Inflammatory macrophage treated with lipopolysaccharide for 1 hour (primary cell): Measurements from ENCODE around the gene ZBTB14.

Experiments
- DNase-seq, 2 donors: peaks; one replicate each; pipeline ENCODE4 v3.0.0-alpha.2; 2020 to 2022

The ZBTB14 gene, protein sequence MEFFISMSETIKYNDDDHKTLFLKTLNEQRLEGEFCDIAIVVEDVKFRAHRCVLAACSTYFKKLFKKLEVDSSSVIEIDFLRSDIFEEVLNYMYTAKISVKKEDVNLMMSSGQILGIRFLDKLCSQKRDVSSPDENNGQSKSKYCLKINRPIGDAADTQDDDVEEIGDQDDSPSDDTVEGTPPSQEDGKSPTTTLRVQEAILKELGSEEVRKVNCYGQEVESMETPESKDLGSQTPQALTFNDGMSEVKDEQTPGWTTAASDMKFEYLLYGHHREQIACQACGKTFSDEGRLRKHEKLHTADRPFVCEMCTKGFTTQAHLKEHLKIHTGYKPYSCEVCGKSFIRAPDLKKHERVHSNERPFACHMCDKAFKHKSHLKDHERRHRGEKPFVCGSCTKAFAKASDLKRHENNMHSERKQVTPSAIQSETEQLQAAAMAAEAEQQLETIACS

DNA sequence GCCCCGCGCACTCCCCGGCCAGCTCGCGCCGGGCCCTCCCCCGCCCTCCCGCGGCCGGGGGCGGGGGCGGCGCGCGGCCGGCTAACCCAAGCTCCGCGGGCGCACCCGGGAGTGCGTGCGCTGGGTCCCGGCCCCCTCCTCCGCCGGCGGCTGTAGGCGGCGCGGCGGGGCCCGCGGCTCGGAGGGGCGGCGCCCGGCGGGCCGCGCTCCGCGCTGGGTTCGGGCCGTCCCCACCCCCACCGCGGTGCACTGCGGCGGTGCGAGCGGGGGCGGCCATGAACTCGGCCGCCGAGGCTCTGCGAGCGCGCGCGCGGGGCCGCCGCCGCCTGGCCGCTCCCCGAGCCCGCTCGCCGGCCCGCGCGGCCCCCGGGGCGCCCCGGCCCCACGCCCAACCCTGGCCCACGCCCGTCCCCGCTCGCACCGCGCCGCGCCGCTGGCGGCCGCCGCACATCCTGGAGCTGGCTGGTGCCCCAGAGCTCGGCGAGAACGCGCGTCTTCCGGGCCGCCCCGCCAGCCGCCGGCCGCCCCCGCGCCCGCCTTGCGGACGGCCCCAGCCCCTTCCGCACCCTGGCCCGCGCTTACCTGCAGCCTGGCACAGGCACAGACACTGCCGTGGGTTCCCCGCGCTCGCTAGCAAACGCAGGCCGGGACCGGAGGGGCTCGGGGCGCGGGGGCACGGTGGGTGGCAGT is at the start of gene ZBTB14:
Gene ZBTB14 (minus strand): TSS at position 496 of the 690 bp plus-strand sequence. CDS start 2,480 bp downstream, outside the sequence.
- peak; percentile 50 to 60 for DNase-seq

DNA sequence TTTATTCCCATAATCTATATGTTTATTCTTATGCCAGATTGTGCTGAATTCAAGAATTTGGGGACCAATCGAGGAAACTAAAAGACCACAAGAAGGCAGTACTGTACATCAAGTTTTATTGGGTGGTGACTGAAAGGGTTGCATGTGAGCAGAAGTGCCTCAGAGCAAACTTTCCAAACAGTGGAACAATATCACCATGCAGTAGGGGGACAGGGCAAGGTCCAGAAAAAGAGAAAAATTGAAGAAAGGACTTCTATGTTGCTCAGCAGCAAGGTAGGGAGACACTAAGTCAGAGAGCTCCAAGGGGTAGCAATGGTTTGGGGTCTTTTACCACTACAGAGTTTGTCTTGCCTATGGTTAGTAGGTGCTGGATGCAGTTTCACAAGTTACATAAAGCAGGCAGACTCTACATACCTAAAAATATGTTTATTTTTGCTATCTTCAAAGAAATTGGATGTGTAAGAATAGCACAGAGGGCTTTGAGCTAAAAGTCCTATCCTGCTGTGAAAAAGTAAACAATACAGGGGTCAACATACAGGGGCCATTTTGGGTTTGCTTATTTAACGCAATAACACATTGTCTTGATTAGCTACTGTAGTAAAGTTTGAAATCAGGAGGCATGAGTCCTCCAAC is 43.8 kb upstream of the ZBTB14 start:
- no peak for DNase-seq

DNA sequence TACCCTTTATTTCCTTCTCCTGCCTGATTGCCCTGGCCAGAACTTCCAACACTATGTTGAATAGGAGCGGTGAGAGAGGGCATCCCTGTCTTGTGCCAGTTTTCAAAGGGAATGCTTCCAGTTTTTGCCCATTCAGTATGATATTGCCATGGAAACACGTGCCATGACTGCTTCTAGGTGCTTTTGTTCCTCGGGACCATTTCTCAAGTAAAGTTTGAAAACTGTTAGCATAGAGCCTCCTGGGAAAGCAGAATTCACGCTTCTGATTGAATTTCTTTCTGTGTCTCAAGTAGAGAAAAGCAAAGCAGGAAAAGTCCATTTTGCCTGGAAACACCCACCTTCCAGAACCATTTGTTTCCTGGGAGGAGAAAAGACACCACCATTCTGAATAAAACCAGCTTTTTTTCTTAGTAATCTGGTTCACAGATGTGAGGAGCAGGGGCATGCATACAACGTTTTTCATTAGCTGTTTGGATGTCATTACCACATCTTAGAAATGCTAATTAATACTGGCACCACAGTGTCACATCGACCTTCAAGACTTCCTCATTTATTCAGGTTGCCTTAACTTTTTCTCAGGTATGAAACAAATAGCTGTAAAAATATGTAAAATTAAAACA is 39.0 kb upstream of the ZBTB14 start:
- no peak for DNase-seq

DNA sequence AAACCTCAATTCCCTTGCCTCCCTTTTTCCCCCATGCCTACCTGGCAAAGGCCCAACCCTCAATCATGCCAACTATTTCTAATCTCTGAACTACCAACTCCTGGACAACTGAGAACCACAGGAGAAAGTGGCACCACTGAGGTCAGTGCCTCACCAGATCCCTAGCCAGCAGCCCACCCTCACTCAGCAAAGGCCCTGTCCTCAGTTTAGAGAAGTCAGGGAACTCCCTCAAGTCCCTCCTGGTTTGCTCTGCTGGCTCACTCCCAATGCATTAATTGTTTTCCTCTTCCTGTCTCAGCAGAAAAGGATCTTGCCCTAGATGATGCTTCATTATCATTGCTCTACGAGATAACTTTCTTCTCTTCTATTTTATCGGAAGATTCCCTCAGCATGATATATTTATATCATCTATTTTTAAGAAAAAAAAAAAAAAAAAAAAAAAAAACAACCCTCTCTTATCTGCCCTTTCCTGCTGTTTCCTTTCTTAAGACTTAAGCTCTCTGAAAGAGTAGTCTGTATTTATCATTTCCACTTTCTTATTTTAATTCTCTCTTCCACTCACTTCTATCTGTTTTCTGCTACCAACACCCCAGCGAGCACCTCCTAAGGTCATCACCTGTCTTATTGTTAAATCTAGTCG is 22.7 kb upstream of the ZBTB14 start:
- no peak for DNase-seq

DNA sequence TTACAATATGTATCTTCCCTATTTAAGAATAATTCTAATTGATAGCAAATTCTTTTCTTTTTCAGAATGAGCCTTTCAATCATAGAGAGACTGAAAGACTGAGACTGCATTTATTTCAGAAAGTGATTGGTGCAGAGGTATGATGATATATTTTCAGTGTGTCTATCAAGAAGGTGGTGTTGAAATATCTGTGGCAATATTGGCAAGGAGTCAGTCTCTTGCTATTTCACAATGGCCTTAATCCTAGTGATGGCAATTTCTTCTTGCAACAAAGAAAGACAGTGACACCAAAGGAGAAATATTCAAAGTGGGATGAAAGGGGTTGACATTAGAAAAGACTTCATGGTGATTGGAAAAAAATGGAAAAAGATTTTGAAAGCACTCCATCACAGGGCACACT is 21.7 kb upstream of the ZBTB14 start:
- DNase-seq = peak; percentile 49 to 63

DNA sequence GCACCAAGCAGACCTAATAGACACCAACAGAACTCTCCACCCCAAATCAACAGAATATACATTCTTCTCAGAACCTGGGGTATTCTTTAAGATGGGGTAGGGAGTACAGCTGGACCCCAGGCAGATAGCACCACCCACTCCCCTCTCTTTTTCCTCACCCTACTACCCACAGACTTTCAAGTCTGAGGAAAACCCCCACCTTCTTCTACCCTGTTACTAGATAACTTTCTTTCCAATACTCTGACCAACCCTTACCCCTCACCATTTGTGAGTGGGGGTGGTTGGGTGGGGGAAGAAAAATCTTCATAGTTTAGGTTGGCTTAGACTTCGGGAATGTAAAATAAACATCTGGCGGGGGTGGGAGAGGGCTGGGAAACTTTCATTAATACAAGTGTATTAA is 20.3 kb upstream of the ZBTB14 start:
- no peak for DNase-seq

DNA sequence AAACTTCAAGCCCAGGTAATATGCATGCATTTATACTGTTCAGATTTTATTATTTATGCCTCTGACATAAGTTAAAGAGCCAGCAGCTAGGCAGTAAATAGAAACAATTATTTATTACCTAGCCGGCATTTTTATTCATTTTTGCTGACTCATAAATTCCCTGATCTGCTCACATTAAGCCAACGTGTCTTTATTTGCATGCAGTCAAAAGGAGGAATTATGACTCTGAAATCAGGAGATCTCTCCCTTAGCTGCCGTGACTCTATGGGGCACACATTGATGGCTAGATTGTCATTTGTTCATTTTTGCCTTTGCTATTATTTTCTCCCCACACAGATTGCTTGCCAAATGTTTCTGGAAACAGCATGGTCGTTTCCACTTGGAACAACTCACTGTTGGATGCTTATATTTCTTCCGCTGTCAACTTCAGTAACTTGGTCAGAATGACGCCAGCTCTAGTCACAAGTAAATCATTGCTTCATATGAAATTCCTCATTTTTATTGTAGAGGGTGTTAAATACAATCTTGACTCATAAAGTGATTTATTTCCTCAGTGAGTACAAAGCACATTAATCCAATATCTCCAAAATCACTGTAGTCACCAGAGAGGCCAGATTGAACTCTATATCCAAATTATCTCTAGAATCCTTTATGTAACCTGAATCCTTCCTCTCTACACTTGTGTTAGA is 15.9 kb upstream of the ZBTB14 start:
- DNase-seq = peak; percentile 51 to 73

DNA sequence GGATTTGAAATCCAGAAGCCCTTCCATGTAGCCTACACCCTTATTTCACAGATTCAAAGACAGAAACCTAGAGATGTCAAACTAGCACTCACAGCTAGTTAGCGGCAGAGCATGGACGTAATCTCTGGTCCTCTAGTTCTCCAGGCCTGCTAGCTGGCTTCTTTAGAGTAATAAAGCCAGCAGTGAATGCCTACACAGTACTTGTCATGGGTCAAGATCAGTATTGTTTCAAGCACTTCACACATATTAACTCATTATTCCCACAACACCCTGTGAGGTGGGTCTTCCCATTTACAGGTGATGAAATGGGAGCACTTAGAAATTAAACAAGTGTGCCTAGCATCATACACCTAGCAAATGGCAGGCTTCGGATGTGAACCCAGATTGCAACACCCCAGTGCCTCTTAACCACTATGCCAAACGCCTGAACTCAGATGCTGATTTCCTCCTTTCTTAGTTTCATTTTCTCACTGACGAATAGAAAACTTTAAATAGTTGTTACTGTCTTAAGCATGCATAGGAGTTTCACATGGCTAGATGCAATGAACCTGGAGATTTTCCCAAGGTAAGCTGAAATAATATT is 14.5 kb upstream of the ZBTB14 start:
- peak; percentile 52 to 54 for DNase-seq

DNA sequence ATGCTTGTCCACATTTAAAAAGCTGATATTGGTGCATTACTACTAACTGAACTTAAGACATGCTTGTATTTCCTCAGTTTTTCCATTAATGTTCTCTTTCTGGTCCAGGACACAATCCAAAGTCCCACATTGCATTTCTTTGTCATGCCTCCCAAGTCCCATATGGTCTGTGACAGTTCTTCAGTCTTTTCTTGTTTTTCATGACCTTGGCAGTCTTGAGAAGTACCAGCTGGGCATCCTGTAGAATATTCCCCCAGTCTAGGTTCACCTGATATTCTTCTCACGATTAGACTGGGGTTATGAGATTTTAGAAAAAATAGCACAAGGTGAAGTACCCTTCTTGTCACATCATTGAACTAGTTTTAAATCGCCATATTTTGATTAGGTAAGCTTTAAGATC is 10.3 kb upstream of the ZBTB14 start:
- no peak for DNase-seq

DNA sequence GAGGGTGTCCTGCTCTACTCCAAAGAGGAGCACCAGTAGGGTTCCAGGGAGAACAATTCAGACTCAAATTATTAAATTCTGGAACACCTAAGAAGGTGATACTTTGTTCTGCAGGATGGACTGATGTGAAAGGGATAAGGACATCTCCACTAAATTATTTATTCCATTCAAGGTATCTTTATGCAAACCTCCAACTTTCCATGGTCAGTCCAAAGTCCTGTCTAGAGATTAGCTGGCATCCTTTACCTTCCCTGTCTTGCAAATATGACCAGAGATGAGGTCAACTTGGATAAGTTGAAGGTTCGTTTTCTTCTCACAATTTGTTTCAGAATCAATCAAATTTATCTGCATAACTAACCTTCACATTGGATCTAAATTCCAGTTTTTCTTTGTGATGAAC is 8.7 kb upstream of the ZBTB14 start:
- DNase-seq = no peak

DNA sequence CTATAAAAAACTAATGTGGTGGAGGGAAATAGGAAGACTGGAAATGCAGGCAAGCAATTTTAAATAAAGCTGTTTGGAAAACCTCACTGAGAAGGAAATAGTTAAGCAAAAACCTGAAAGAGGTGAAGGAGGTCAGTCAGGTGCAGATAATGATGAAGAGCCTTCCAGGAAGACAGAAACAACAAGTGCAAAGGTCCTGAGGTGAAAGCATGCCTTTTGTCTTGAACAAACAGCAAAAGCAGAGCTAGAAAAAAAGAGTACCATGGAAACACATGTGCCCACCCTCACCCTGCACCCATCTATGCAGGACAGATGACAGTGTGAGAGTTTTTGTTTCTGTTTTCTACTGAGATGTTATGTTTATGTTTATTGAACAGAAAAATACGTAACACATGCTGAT is 8.1 kb upstream of the ZBTB14 start:
- DNase-seq = no peak

DNA sequence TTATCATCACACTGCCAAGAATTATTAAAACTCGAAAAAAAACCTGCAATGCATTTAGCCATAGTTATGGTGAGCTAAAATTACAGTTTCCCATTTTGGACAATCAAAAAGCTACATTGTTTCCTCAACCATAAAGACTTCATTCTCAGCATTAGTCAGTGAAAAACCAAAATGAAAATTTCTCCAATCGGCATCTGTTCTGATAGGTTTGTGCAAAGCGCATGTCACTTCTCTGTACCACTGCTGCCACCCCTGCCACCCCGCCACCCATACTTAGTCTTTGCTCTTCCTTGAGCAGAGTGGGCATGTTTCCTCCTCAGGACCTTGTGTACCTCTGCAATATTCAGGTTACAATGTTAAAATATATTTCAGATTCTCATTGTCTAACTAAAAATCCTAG is 7.1 kb upstream of the ZBTB14 start:
- DNase-seq = no peak

DNA sequence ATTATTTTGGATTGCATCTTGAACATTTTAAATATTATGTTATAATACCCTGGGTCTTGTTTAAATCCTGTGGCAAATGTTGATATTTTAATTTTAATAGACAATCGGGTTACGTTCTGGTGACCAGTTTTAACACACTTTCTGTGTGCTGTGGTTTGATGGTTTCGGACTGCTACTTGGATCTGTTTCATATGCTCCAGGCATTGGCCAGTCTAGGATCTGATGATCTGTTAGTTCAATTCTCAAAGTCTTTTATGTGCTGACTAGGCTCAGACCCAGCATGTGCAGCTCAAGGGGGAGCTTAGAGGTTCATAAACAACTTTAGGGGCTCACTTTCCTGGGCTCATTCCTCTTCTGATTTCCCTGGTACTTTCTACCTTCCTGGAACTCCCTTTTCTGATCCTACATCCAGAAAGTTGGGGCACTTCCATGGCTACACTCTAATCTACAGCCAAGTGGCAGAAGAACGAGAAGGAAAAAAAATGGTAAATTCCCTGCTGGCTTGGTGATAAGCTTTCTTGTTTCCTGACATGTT is 5.0 kb upstream of the ZBTB14 start:
- no peak for DNase-seq

DNA sequence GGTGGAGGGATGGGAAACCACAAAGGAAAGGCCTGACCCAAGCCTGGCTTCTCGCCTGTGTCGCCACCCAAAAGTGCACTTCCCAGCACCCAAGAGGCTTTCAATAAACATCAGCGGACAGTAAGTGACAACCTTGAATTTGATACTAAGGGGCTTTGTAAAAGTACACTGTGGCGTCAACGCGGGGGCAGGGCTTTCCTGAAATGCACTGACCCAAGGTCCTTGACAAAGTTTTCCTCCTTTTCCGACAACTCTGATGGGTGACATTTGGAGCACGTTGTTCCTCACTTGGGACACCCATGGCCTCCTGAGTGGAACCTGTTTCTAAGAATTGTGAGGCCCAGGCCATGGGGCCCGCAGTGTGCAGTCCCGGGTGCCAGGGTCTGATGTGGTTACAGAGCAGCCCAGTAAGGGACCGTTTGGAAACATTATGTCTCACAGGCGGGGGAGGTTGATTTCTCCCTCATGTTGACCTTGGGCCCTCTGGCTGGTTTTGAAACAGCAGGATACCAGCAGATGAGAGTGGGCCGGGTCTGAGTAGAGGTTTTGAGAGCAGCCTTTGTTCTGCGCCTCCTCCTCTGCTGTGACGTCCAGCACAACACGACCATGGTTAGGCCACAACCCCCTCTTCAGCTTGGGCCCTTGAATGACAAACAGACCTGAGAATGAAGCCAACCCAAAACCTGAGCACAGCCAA is 2.8 kb upstream of the ZBTB14 start:
- DNase-seq = no peak

DNA sequence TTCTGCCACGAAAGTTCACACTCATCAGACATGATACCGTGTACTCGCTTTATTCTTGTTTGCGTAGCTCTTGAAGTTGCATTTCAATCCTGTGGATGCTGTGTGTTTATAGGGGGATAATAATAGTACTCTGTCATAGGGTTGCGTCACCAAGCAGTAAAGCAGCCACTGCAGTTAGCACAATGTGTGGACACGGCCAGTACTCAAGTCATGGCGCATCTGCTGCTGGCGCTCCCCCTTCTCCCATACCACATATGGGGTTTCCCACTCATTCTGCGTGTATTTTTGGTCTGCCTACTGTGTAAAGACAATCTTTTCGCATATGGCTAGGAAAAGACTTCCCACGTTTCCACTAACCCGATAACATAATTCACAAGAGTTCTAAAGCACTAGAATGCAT is 2.1 kb upstream of the ZBTB14 start:
- DNase-seq = no peak

DNA sequence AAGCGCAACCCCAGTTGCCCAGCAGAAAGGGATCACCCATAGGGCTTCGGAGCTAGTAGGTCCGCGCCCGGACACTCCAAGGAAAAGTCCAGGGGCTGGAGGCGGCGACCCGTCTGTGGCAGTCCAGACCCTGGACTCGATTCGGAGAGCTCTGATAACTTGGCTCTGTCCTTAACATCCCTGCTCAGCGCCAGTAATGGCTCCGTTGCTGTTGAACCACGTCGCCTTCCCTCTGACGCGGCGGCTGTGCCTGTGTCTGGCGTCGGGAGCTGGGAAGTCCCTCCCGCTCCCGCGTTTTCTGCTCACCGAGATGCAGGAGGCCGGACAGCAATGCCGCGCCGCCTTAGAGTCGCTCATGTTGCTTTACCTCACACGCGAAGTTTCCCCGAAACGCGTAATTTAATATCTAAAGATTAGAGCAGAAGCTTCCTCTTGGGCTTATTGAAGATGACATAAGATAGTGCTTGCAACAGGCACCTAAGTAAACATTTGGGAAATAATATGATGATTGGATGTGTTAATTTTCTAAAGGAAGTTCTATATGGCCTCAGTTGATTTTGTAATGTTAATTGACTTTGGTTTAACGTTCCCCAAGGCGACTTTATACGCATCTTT is 1.3 kb upstream of the ZBTB14 start:
- DNase-seq = peak; percentile 70 to 83

DNA sequence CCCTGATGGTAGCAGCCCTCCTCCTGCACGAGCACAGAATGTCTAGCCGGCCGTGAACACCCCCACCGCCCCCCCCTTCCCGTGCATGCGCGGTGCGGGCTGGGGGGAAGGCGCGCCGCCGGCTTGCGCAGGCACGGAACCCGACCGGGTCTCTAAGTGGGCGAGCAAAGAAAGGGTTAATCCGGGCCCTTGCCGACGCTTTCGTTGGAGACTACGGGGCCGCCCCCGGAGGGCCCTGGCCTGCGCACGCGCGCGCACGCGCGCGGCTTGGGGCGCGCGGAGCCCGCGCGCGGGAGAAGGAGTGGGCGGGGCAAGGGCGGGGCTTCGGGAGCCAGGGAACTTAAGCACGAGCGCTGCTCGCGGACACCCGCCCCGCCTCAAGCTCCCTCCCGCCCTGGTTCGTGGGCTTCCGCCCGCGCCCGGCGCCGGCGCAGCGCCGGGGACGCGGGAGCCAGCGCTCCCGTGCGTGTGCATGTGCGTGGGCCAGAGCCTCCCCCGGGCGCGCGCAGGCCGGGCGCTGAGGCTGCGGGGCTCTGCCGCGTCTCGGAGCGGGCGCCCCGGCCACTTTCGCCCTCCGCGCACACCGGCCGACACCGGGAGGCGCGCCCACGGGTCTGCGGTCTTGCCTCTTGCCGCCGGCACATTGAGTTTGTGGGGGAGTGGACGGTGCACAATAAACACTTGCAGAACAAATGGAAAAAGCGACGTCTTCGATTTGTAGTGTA is 617 bp upstream of the ZBTB14 start:
- peak; percentile 88 to 94 for DNase-seq

DNA sequence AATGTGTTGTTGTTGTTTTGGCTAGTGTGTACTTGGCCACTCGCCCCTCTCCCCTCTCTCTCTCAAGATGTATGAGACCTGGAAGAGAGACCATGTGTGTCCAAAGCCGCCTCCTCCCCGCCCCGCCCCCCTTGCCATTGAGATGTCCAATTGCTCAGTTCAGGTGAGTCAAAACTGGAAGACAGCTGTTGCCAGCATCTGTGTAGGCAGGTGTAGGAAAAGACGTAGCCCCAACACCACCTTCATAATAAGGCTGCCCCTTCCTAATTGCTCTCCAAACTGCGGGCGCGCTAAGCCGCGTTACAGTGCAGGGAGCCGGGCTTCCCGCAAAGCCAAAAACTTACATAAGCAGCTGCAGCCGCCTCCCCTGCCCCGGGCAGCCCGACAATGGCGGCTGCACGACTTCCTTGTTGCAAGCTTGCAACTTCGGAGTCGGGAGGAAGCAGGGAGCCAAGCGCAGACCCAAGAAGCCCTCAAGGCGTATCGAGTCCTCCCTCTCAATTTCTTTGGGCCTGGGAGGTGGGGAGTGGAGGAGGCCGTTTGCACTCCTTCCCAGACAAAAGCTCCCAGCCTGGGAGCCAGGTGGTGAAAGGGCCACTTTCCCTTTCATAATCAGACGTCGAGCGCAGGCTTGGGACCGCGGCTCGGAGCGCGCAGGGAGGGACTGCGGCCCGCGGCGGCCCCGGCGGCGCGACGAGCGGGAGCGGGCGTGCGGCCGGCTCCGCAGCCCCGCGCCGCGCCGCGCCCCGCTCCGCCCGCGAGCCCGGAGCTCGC is 882 bp downstream of the ZBTB14 start:
- peak; percentile 55 to 60 for DNase-seq

DNA sequence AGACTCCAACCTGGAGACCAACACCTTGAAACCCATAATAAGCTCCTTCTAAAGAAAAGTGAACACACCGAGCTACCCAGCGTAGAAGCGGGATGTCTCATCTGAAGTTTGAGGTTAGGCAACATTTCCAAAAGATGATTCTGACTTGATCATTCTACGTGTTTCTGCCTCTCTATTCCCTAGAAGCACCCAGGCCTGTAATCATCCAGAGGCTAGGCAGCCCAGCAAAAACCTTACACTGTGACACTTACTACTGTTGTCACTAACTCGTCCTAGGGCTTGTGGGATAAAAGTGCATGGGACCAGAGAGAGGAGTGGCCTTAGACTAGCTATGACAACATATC is 1.4 kb downstream of the ZBTB14 start:
- DNase-seq = peak; percentile 6 to 9
